GM18861 (cell line): ENCODE results near the gene PSG4.
"Not testable (repeated sequence)": the region's sequence is repeated elsewhere in the genome, so short reads cannot be mapped to it uniquely, and the experiment has no call there.

ENCODE experiments used
- ATAC-seq: cut with Tn5 transposase; IDR thresholded peaks from one replicate; pipeline ENCODE4 v1.9.1; 2021; ENCODE audit not compliant: unreplicated experiment

Gene PSG4

DNA sequence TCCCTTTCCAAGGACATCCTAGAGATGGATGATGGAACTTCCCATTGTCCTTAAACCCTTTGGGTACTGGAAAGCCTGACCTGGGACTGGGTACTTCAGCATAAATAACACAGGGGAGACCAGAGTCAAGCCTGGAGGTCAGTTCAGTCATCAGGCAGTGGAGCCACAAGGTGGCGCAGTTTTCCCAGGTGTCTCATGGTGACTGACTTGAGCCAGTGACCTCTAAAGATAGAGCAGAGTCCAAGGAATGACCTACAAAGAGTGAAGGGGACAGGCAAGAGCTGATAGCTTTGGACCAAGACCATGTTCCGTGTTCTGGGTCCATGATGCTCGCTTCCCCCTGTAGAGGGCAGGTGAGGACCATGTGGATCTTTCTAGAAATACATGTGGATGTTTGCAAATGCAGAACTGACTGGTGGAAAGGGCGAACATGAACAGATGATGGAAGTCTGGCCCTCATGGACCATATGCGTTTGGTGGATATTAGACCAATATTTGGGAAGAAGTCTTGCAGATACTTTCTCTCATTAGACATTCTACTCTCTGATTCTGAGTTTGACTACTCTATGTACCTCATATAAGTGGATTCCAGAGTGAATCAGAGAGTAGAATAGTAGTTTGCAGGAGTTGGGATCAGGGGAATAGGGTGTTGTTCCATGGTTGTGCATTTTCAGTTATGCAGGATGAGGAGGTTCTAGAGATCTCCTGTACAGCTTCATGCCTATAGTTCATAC lies 6.6 kb downstream of the PSG4 start:
- not testable (repeated sequence) for ATAC-seq

DNA sequence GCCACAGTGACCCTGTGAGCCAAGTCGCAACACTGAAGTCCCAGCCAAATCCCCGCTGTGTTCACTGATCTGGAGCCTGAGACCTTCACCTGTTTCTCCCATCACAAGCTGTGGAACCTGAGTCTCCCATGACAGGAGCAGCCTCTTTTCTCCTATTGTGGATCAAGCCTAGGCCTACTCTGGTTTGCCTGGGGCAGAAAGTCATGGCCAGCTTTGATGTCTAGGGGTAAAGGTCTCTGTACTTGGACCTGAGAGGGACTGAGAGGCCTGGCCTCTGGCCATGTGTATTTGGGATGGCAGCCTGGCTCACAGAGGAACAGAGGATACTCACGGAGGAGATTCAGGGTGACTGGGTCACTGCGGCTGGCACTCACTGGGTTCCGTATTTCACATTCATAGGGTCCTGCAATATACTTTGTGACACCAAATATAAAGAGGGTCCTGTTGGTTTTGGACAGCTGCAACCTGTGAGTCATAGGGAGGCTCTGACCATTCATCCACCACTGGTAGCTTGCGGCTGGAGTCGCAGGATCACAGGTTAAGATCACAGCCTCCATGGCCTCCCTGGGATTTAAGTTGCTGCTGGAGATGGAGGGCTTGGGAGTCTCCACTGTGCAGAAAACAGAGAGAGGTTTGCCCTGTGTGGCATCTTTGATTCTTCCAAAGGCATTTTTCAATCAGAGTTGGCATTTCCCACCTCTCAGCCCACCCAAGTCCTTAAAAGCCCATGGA lies 7.6 kb downstream of the PSG4 start:
- not testable (repeated sequence) for ATAC-seq

DNA sequence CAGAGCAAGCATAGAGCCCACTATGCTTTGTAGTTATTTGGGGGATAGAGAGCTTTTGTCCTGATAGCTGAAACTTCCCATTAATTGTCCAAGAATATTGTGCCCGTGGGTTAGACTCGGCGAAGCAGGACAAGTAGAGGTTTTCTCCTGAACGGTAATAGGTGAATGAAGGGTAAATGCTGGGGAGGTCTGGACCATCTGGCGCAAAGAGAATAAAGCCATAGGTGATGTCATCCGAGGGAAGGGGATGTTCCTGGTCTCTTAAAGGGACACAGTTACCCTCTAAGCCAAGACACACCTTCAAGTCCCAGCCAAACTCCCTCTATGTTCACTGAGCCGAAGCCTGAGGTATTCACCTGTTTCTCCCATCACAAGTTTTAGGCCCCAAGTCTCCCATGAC lies 11.0 kb downstream of the PSG4 start:
- not testable (repeated sequence) for ATAC-seq

DNA sequence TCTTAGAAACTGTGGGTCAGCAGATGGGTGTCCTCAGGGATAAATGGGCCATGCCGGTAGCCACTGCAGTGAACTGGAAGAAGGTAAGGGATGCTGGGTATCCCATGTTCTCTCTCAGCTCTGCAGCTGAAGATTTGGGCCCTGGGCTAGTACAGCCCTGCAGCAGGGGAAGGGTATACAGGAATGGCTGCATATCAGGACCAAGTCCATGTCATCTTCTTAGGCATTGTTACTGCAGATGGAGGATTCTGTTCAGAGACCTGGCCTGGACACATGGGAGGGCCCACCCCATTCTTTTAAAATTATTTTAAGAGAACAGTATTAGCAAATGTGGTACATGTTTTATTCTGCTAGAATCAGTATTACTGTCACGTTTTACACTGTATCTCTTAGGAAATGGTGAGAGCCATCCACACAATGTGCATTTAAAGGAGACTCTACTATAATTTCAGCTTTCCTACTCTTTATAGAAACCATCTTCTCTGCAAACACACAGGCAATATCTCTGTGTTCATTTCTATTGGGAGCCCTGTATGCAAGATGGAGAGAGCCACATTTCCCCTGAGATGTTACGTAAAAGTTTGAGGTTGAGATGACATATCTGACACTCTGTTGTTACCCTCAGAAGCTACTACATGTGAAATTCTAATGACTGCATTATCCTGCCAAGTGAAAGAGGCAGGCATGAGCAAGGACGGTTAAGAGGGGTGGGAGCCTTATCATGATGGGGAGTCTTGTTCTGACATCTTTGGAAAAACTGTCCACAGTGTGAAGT lies 12.9 kb downstream of the PSG4 start:
- ATAC-seq = not testable (repeated sequence)

DNA sequence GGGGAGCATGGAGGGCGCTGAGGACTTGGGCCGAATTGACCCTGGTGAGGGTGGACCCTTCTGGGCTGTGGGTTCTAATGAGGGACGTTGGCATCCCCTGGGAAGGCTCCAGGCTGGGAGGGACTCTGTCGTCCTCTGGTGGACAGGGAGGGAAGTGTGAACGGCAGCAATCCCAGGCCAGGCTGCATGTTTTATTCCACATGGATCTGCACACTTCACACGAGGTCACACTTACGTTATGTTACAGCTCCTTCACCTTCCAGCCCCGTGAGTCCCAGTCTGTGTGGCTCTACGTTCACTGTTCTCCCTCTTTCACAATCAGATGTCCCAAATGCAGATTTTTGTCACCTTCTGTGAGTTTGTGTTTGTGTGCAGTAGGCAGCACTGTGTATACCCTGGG lies 17.3 kb downstream of the PSG4 start:
- not testable (repeated sequence) for ATAC-seq

DNA sequence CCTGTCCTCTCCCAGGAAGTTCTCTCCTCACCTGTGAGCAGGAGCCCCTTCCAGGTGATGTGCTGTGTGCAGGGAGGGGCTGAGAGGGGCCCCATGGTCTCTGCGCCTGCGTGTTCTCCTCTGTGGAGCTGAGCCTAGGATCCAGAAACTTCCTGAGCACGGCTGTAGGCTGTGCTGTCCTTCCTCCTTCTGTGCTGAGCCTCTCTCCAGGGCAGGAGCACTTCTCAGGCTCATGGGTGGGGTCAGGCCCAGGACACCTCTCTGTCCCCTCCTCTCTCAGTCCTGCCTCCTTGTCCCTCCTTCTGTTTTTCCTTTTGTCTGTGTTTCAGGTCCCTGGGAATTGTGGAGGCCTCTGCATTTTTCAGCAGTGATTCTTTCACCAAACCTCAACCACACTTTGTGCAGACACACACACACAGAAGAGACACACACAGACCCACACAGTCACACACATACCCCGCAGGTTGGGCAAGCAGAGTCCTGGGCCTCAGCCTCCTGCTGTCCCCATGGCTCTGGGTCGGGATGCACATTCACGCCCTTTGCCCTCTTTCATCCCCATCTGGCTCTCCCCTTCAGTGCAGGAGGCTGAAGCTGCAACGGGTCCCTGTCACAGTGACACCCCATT lies 19.0 kb downstream of the PSG4 start, which contains the start of gene PSG5:
TSS of gene PSG5 (minus strand) at position 226 of the 625 bp plus-strand sequence. CDS start at position 95, 131 bp downstream.
- ATAC-seq = not testable (repeated sequence)

DNA sequence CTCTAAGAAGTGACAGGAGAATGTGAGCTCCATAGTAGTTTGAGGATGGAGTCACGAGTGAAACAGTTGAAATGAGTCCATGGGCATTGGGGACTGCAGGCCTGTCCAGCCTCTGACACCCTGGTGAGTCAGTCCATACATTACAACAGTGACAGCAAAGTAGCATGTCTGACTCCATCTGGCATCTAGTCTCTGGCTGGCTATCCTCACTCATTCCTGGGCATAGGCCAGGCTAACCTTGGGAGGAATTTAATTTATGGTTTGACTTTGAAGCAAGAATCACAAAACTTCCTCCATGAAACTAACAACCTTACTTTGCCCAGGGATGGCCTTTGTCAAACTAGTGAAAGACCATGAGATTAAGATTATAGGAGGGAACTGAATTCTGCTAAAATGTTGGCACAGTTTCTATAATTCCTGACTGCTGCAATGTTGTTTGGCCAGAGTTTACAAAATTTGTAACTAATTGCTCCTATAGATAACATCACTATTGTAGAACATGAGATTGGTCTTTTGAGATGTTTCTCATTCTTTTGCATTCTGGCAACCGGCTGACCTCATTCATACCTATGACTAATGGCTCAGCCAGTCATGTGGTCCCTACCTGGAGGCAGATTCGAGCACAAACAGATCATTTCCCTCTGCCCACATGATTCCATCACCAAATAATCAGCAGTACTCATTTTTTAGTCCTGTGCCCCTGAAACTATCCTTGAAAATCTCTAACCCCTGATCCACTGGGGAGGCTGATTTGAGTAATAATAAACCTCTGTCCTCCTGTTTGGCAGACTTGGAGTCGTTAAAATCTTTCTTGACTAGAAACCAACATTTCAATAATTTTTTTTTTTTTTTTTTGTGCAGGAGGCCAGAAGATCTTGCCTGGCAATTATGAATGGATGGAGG lies 23.3 kb downstream of the PSG4 start:
- ATAC-seq = not testable (repeated sequence)

DNA sequence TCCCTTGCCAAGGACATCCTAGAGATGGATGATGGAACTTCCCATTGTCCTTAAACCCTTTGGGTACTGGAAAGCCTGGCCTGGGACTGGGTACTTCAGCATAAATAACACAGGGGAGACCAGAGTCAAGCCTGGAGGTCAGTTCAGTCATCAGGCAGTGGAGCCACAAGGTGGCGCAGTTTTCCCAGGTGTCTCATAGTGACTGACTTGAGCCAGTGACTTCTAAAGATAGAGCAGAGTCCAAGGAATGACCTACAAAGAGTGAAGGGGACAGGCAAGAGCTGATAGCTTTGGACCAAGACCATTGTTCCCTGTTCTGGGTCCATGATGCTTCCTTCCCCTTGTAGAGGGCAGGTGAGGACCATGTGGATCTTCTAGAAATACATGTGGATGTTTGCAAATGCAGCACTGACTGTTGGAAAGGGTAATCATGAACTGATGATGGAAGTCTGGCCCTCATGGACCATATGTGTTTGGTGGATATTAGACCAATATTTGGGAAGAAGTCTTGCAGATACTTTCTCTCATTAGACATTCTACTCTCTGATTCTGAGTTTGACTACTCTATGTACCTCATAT lies 25.8 kb downstream of the PSG4 start:
- not testable (repeated sequence) for ATAC-seq

DNA sequence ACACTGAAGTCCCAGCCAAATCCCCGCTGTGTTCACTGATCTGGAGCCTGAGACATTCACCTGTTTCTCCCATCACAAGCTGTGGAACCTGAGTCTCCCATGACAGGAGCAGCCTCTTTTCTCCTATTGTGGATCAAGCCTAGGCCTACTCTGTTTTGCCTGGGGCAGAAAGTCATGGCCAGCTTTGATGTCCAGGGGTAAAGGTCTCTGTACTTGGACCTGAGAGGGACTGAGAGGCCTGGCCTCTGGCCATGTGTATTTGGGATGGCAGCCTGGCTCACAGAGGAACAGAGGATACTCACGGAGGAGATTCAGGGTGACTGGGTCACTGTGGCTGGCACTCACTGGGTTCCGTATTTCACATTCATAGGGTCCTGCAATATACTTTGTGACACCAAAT lies 26.9 kb downstream of the PSG4 start:
- ATAC-seq = not testable (repeated sequence)

DNA sequence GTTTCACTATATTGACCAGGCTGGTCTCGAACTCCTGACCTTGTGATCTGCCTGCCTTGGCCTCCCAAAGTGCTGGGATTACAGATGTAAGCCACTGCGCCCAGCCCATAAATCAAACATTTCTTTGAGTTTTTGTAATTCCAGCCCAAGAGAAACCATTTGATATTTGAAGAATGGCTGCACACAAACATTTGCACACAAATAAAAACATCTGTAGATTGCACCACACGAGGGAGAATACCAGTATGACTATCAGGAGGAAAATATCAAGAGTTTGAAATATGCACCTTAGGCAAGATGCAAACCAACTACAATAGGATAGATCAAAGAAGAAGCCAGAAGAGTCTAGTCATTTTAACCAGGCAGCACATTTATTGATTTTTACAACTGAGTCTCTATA lies 39.5 kb downstream of the PSG4 start:
- not testable (repeated sequence) for ATAC-seq

DNA sequence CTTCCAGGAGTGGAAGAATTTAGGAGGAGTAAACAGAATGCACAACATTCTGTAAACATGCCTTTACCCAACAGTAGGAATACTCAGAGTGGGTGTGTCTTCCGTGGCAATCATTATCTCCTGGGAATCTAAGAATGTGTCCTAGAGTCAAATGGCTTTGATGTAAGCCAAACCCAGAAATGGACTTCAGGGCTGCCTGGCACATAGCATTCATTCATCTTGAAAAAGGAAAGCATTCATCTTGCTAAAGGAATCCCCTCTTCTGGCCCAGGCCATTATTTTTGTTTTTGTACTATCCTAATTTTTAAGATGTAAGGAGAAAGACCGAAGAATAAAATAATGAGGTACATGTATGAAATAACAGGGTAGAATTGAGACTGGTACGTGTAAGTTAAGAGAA lies 42.3 kb downstream of the PSG4 start:
- not testable (repeated sequence) for ATAC-seq

DNA sequence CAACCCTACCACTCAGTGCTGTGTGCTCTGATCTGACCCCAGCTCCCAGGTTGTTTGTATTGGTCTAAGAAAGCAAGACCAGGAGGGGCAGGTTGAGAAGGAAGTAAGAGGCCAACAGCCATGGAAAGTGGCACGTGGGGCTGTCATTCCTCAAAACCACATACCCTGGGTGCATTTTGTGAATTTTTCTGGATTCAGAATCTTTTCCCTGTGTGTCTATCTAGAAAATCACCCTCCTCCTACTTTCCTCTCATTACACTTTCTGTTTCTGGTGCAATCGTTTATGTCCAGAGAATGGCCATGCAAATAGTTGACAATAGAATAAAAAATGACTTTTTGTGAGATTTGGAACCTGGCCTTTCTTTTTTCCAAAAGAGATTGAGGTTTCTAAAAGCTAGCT lies 43.2 kb downstream of the PSG4 start:
- ATAC-seq = not testable (repeated sequence)

DNA sequence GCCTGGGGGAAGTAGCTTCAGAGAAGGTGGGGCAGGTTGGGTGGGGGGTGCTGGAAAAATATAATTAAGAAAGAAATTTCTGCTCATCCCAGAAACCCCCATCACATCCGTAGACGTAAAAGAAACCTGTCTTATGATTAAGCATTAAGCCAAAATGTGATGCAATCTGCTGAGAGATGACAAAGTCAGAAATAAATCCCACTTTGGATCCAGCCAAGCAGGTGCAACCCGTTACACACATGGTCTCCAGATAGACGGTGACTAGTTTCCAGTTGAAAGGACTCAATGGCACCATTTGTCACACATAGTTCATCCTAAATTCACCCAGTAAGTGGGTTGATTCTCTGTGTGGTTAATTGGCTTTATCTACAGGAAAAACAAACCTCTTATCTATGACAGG lies 53.2 kb downstream of the PSG4 start:
- ATAC-seq = no peak

DNA sequence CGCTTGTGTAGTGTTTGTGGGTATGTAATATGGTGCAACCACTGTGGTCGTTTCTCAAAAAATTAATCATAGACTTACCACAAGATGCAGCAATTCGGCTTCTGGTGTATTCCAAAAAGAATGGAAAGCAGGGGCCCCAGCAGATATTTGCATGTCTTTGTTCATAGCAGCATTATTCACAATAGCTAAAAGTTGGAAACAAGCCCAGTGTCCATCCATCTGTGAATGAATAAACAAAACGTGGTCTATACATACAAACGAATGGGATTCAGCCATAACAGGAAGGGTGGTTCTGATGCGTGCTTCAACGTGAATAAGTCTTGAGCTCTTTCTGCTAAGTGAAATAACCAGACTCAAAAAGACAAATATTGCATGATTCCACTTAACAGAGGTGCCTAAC lies 55.6 kb downstream of the PSG4 start:
- not testable (repeated sequence) for ATAC-seq

DNA sequence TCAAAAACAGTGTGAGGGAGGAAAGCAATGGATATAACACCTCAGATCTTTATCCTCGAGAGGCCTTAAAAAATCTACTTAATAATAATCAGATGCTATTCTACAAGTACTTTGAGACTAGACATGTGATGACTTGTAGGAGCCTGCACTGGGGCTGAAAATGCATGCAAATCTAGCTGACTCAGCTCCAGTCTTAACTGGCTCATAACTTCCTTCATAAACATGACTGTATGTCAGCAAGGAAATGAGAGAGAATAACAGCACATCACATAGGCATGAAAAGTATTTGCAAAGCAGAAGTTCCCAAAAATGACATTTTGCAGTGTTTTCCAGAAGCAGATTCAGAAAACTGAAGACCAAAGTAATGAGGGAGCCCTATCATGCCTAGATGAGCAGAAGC lies 57.2 kb downstream of the PSG4 start:
- no peak for ATAC-seq
